GM18870 (cell line): ENCODE data around the gene PMS2.
"Not testable (repeated sequence)": the region's sequence is repeated elsewhere in the genome, so short reads cannot be mapped to it uniquely, and the experiment has no call there.

Experiments used
- ATAC-seq: cut with Tn5 transposase; IDR thresholded peaks from one replicate; pipeline ENCODE4 v1.9.1; 2021; ENCODE audit warnings: moderate library complexity; ENCODE audit not compliant: unreplicated experiment

Gene PMS2

GRCh38 chr7:5930290-5930689 lies 78.6 kb downstream of the PMS2 start:
- ATAC-seq: not testable (repeated sequence)

- not testable (repeated sequence) for ATAC-seq
Observed at GRCh38 chr7:5926263-5926870, 82.5 kb downstream of the PMS2 start.

DNA sequence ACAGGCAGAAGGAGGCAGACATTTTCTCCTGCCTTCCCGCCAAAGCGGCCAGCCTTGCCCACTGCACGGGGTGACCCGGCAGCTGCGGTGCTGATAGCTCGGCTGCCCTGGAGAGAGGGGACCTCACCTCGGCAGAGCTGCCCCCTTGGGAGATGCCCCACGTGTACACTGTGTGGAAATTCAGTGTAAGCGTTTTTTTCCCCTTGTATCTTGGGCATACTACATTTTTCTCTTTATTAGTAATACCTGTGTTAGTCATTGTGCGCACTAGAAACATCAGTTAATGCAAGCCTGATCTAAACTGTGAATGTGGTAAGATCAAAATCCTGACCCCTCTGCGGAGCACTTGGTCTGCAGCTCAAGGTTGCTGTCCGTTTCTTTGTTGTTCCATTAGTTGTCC lies 84.2 kb downstream of the PMS2 start:
- ATAC-seq: not testable (repeated sequence)

GRCh38 chr7:5924180-5924579 lies 84.7 kb downstream of the PMS2 start:
- ATAC-seq: not testable (repeated sequence)
